HEK293 (cell line): Measurements from ENCODE around the gene PAAF1.

Experiments used
- CTCF ChIA-PET: fragments of 350-600 bp; formaldehyde crosslinking; extraction: SDS; loops from one replicate; lab custom pipeline; 2021; ENCODE audit warnings: antibody characterized with exemption; lab: Yijun Ruan, JAX
- POLR2A ChIA-PET: fragments of 300-600 bp; formaldehyde crosslinking; extraction: SDS; loops from one replicate; lab custom pipeline; 2020; ENCODE audit warnings: antibody characterized with exemption, inconsistent platforms; lab: Yijun Ruan, JAX
- H3K27ac ChIP-seq: fragments of 200-500 bp; sonication (Bioruptor generic); 2 replicates; pipeline ENCODE4 v1.5.1; 2014; ENCODE audit warnings: low read depth, low read length, control low read depth, inconsistent platforms; ENCODE audit errors: extremely low read depth
- H3K36me3 ChIP-seq, 2 experiments: fragments of 200-500 bp in 1 of 2; sonication (Bioruptor generic) in 1 of 2; 1 replicate in 1 of 2; 2 replicates in 1 of 2; pipeline ENCODE4 v1.5.1; 2014 to 2017; ENCODE audit warnings: inconsistent platforms in 2 of 2, low read length in 2 of 2; ENCODE audit not compliant: control insufficient read depth in 2 of 2, insufficient read depth in 1 of 2
- H3K4me1 ChIP-seq: fragments of 200-500 bp; sonication (Bioruptor generic); 2 replicates; pipeline ENCODE4 v1.5.1; 2014; ENCODE audit warnings: mild to moderate bottlenecking, low read length, inconsistent platforms; ENCODE audit not compliant: control insufficient read depth, insufficient read depth
- H3K4me3 ChIP-seq: 2 replicates; pipeline ENCODE4 v1.5.1; 2011; ENCODE audit warnings: low read depth, mild to moderate bottlenecking, control low read depth, low read length, moderate library complexity
- H3K9me3 ChIP-seq: fragments of 200-500 bp; sonication (Bioruptor generic); 2 replicates; pipeline ENCODE4 v1.5.1; 2014; ENCODE audit warnings: low read depth, low read length, inconsistent platforms; ENCODE audit not compliant: control insufficient read depth, insufficient read depth
- REST ChIP-seq: fragments of 450-650 bp; formaldehyde crosslinking; IDR thresholded peaks from 2 replicates; pipeline ENCODE4 v1.5.1; 2016; ENCODE audit warnings: missing biosample characterization, missing genetic modification characterization
- ZBTB20 ChIP-seq: fragments of 450-650 bp; formaldehyde crosslinking; IDR thresholded peaks from 2 replicates; pipeline ENCODE4 v1.5.1; 2016; ENCODE audit warnings: missing biosample characterization, missing genetic modification characterization

Gene PAAF1

GRCh38 chr11:73980001-73980961 lies 103.5 kb downstream of the PAAF1 start:
- CTCF ChIA-PET: interaction anchor here (0.6 to 3.5 kb wide), 3 partner anchors 10 to 196 kb away, joined by 3 to 9 read pairs (median 4); no protein-coding TSS in a partner anchor
- Histone ChIP-seq H3K4me3 (no peak overlapping the region), H3K27ac (no peak overlapping the region), H3K9me3 (no peaks in the 10 kb centered on the region), H3K4me1 (peaks cover 3% of the 10 kb centered on the region; the same call in 1 of the 2 replicates), H3K36me3 (peaks cover 0 to 62% of the 10 kb centered on the region in 2 experiments; a peak in 1 of 3 replicates)
- TF ChIP-seq ZBTB20 (peak; percentile 72), REST (tag by site-specific recombination) (no peak)
- POLR2A ChIA-PET: interaction anchor here (0.6 to 2.1 kb wide), 3 partner anchors 10 to 513 kb away, joined by 3 to 12 read pairs (median 3); partner anchors contain the start of gene LIPT2
